Hepatocyte (in vitro differentiated cells): ENCODE measurements around the gene RETN. TPM values are rescaled to one million over a fixed set of nuclear protein-coding genes. Genes with fewer than 3 reads are reported as not detected.

Experiments
- DNase-seq: peaks from one replicate; pipeline ENCODE4 v3.0.0-alpha.2; 2016; ENCODE audit warnings: low spot score
- H2AFZ ChIP-seq: fragments of 200-600 bp; sonication (generic); 2 replicates; pipeline ENCODE4 v1.6.0; 2016; ENCODE audit warnings: antibody characterized with exemption, mild to moderate bottlenecking
- H3K27ac ChIP-seq: fragments of 200-600 bp; sonication (generic); 2 replicates; pipeline ENCODE4 v1.5.1; 2016; ENCODE audit warnings: mild to moderate bottlenecking
- H3K27me3 ChIP-seq: fragments of 200-600 bp; sonication (generic); 2 replicates; pipeline ENCODE4 v1.6.1; 2016
- H3K36me3 ChIP-seq: fragments of 200-600 bp; sonication (generic); replicated peaks from 2 replicates; pipeline ENCODE4 v1.5.1; 2016; ENCODE audit warnings: low read depth; ENCODE audit not compliant: insufficient read depth
- H3K4me1 ChIP-seq: fragments of 200-600 bp; sonication (generic); 2 replicates; pipeline ENCODE4 v1.5.1; 2016; ENCODE audit warnings: mild to moderate bottlenecking, moderate library complexity; ENCODE audit not compliant: insufficient read depth
- H3K4me2 ChIP-seq: fragments of 200-600 bp; sonication (generic); 2 replicates; pipeline ENCODE4 v1.6.0; 2016
- H3K4me3 ChIP-seq: fragments of 200-600 bp; sonication (generic); 2 replicates; pipeline ENCODE4 v1.5.1; 2016; ENCODE audit warnings: mild to moderate bottlenecking
- H3K79me2 ChIP-seq: fragments of 200-600 bp; sonication (generic); 2 replicates; pipeline ENCODE4 v1.6.0; 2017; ENCODE audit warnings: mild to moderate bottlenecking
- H3K9me2 ChIP-seq: fragments of 200-600 bp; sonication (generic); replicated peaks from 2 replicates; pipeline ENCODE4 v1.6.0; 2017; ENCODE audit warnings: mild to moderate bottlenecking; ENCODE audit not compliant: insufficient read depth
- H3K9me3 ChIP-seq: fragments of 200-600 bp; sonication (generic); 2 replicates; pipeline ENCODE4 v1.5.1; 2016; ENCODE audit warnings: low read depth, mild to moderate bottlenecking
- H4K20me1 ChIP-seq: fragments of 200-600 bp; sonication (generic); 2 replicates; pipeline ENCODE4 v1.6.0; 2016; ENCODE audit warnings: mild to moderate bottlenecking; ENCODE audit not compliant: insufficient read depth, poor library complexity, severe bottlenecking
- EZH2 ChIP-seq: fragments of 200-600 bp; sonication (generic); IDR thresholded peaks from 2 replicates; pipeline ENCODE4 v1.6.1; 2016; ENCODE audit warnings: antibody characterized with exemption, mild to moderate bottlenecking, borderline replicate concordance
- EZH2phosphoT487 ChIP-seq: fragments of 200-600 bp; sonication (generic); IDR thresholded peaks from one replicate; pipeline ENCODE4 v1.6.1; 2018; ENCODE audit warnings: antibody characterized with exemption, mild to moderate bottlenecking, low read depth, moderate library complexity; ENCODE audit not compliant: unreplicated experiment, severe bottlenecking
- WGBS: methylation state at CpG from one replicate; pipeline ENCODE4 v1.1.6; 2016; ENCODE audit warnings: low lambda C conversion rate; ENCODE audit errors: missing lambda C conversion rate; 5-methylcytosine and 5-hydroxymethylcytosine counted together
- polyA plus RNA-seq: library from polyadenylated mRNA; unstranded; fragments of >200 nt; fragmentation: Nextera tagmentation; extraction: Ambion mirVana; gene quantifications from 2 replicates; pipeline ENCODE4 v1.2.1, GENCODE V29; 2016
- total RNA-seq: library from RNA; depleted of rRNA; stranded (reverse); fragments of >200 nt; gene quantifications from 2 replicates; pipeline ENCODE4 v1.2.3, GENCODE V29; 2014
- TF ChIP-seq, protein P1 (sequence below): fragments of 200-600 bp; sonication (generic); IDR thresholded peaks from 2 replicates; pipeline ENCODE4 v1.5.1; 2016; ENCODE audit warnings: antibody characterized with exemption, mild to moderate bottlenecking; ENCODE audit not compliant: poor library complexity

The RETN gene
- total and polyA plus RNA-seq, 2 experiments from 2014 or later: 0.74 TPM; not detected in 1

DNA sequence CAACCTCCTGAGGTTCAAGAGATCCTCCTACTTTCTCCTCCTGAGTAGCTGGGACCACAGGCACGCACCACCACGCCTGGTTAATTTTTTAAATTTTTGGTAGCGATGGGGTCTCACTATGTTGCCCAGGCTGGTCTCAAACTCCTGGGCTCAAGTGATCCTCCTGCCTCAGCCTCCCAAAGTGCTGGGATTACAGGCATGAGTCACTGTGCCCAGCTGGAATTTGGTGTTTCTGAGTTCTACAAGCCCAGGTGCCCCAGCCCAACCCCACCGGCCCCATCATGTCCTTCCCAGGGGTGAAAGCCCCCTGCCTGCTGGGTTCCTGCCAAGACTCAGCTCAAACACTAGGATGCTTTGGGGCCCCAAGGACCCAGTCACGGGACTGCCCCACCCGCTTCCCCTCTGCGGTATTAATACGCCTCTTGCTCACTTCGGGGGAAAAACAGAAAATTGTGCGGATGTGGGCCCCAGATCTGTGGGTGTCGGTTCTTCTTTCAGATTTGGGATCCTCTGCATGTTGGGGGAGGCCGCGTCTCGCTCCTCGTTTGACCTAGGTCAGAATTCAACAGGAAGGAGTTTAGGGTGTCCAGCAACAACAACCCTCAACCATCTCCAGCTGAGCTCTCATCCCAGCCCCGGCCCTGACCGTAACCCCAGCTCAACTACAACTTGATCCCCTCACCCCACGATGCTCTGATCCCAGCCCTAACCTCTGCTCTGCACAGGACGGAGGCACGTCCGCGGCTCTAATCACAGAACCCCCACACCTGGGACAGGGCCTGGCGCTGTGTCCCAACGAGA lies 36.7 kb downstream of the RETN start:
- 89% methylated on average over 24 of the region's 24 CpGs for WGBS
- no peak for DNase-seq
- Histone ChIP-seq H3K9me3 (no peaks in the 10 kb centered on the region), H3K9me2 (no peaks in the 10 kb centered on the region), H3K4me2 (no peak overlapping the region), H3K27ac (no peak overlapping the region), H3K27me3 (no peaks in the 10 kb centered on the region), H3K36me3 (no peaks in the 10 kb centered on the region), H3K79me2 (no peaks in the 10 kb centered on the region), H2AFZ (no peak overlapping the region), H3K4me1 (no peaks in the 10 kb centered on the region), H3K4me3 (no peak overlapping the region), H4K20me1 (no peaks in the 10 kb centered on the region)
- TF ChIP-seq EZH2phosphoT487: no peak
- no peak for TF ChIP-seq EZH2
- TF ChIP-seq, protein P1, sequence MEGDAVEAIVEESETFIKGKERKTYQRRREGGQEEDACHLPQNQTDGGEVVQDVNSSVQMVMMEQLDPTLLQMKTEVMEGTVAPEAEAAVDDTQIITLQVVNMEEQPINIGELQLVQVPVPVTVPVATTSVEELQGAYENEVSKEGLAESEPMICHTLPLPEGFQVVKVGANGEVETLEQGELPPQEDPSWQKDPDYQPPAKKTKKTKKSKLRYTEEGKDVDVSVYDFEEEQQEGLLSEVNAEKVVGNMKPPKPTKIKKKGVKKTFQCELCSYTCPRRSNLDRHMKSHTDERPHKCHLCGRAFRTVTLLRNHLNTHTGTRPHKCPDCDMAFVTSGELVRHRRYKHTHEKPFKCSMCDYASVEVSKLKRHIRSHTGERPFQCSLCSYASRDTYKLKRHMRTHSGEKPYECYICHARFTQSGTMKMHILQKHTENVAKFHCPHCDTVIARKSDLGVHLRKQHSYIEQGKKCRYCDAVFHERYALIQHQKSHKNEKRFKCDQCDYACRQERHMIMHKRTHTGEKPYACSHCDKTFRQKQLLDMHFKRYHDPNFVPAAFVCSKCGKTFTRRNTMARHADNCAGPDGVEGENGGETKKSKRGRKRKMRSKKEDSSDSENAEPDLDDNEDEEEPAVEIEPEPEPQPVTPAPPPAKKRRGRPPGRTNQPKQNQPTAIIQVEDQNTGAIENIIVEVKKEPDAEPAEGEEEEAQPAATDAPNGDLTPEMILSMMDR: no peak

DNA sequence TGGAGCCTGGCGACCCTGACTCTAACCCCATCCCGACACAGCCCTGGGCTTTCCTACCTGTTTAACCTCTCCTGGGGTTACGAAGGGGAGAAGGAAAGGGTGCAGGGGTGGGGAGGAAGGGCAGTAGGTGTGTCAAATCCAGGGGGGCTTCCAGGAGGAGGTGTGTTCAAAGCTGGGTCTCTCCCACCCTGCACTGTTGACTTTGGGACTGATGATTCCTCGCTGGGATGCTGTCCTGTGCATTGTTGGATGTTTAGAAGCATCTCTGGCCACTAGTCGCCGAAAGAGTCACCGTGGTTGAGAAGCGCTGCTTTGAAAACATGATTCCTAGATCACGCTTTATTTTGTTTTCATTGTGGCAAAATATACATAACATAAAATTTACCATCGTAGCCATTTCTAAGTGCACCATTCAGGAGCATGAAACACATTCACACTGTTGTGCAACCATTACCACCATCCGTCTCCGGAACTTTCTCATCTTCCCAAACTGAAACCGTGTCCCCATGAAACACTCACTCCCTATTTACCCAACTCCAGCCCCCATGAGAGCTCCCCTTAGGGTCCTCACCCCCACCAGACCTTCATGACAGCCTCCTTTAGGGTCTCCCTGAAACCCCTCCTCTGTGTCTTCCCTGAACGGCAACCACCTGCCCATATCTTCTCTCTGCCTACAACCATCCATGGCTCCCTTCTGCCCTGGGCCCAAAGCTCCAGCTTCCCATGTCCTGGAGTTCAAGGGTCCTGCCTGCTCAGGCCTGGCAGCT lies 37.5 kb downstream of the RETN start:
- H4K20me1 ChIP-seq: no peaks in the 10 kb centered on the region
- no peak overlapping the region for H3K4me2 ChIP-seq
- no peaks in the 10 kb centered on the region for H3K36me3 ChIP-seq
- no peaks in the 10 kb centered on the region for H3K9me2 ChIP-seq
- no peaks in the 10 kb centered on the region for H3K27me3 ChIP-seq
- no peaks in the 10 kb centered on the region for H3K79me2 ChIP-seq
- no peaks in the 10 kb centered on the region for H3K4me1 ChIP-seq
- H2AFZ ChIP-seq: no peak overlapping the region
- TF ChIP-seq EZH2: no peak
- TF ChIP-seq EZH2phosphoT487: no peak
- TF ChIP-seq, protein P1: no peak
- H3K4me3 ChIP-seq: no peak overlapping the region
- H3K27ac ChIP-seq: no peak overlapping the region
- DNase-seq: no peak
- no peaks in the 10 kb centered on the region for H3K9me3 ChIP-seq
- WGBS: 87% methylated on average over 14 of the region's 14 CpGs

DNA sequence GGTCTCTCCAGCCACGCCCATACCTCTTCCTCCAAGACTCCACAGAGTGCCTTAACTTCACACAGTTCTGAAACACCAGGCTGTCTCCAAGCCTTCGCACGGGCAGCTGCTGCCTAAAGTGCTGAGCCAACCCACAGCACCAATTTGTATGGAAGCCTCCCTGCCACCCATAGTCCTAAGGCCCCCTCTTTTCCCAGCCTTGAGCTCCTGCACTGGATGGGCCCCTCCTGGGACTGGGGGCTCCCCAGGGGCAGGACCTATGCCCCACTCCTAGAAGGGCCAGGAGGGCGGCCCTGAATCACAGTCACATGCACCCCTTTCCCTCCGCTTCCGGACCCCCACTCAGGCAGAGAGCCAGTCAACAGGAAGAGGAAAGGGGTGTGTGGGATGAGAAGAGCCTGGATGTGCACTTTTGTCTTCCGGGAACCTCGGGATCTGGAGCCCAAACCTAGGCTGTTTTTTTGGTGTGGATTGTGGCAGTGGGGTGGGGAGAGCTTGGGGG lies 38.2 kb downstream of the RETN start:
- Histone ChIP-seq H3K27me3 (no peaks in the 10 kb centered on the region), H3K36me3 (no peaks in the 10 kb centered on the region), H3K27ac (no peak overlapping the region), H3K9me3 (no peaks in the 10 kb centered on the region), H3K4me3 (no peak overlapping the region), H3K79me2 (no peaks in the 10 kb centered on the region), H4K20me1 (no peaks in the 10 kb centered on the region), H2AFZ (no peak overlapping the region), H3K9me2 (no peaks in the 10 kb centered on the region), H3K4me2 (no peak overlapping the region), H3K4me1 (no peaks in the 10 kb centered on the region)
- TF ChIP-seq EZH2phosphoT487 (no peak), EZH2 (no peak)
- TF ChIP-seq, protein P1: no peak
- WGBS: 87% methylated on average over 8 of the region's 8 CpGs
- no peak for DNase-seq
